DOHH2 (cell line): Measurements from ENCODE around the gene ENOPH1.

Experiments used
- CTCF ChIP-seq: fragments of 200-600 bp; sonication (generic); IDR thresholded peaks from one replicate; pipeline ENCODE4 v1.5.1; 2014; ENCODE audit warnings: antibody characterized with exemption, mild to moderate bottlenecking, low read depth, low read length; ENCODE audit not compliant: poor library complexity, severe bottlenecking
- EZH2phosphoT487 ChIP-seq: fragments of 200-600 bp; sonication (generic); IDR thresholded peaks from 2 replicates; pipeline ENCODE4 v1.6.1; 2017; ENCODE audit warnings: borderline replicate concordance, mild to moderate bottlenecking, antibody characterized with exemption, low read length, moderate library complexity, mixed read lengths

GRCh38 chr4:82422616-82423015 lies 7.8 kb upstream of the ENOPH1 start:
- no peak for TF ChIP-seq CTCF
- TF ChIP-seq EZH2phosphoT487 = no peak
